ENCODE results near the gene SBF1. TPM values are rescaled to one million over a fixed set of nuclear protein-coding genes. Genes with fewer than 3 reads are reported as not detected.

SBF1 gene
- total and polyA plus RNA-seq, 2 donors (not counting 1 experiment from before 2014, with no cell fraction given), result 110 to 254 TPM

DNA sequence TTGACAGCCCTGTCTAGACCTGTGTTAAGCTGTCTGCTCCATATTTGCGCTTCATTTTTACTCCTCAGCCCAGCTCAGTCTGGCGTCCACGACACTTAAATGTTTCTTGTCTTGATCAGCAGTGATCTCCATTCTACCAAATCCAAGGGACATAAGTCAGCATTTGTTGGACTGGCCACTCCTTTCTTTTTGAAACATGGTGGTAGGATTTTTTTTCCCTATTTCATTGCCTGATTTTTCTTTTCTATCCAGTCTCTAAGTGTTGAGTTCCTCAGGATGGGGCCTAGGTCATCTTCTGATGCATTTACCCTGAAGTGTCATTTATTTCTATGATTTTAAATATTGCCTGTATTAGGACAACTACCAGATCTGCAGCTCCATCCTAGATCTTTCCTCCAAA lies 34.1 kb upstream of the SBF1 start:
- Mint-ChIP-seq H3K27me3 (no peaks in the 10 kb centered on the region), H3K27ac (peak overlapping the region; percentile 98), H3K4me1 (peaks cover 28% of the 10 kb centered on the region), H3K9me3 (ENCODE audit: insufficient read depth) (no peaks in the 10 kb centered on the region), H3K4me3 (peak overlapping the region; percentile 90)
- H3K36me3 ChIP-seq (replicated peaks in 1 of 2; ENCODE audit: control extremely low read depth in 1 of 2, control insufficient read depth in 1 of 2, extremely low read depth in 1 of 2, insufficient read depth in 2 of 2, low read length in 1 of 2), result peaks cover 0 to 23% of the 10 kb centered on the region in 2 experiments
- peaks cover 19 to 29% of the 10 kb centered on the region in 2 donors for H3K4me1 ChIP-seq (ENCODE audit: control insufficient read depth in 2 of 2, insufficient read depth in 2 of 2, low read length in 2 of 2)
- TF ChIP-seq EZH2 (IDR thresholded peaks at IDR 0.05; ENCODE audit: borderline replicate concordance, insufficient read depth, low read depth, low read length, poor library complexity, severe bottlenecking), result no peak
- TF ChIP-seq, protein P1, sequence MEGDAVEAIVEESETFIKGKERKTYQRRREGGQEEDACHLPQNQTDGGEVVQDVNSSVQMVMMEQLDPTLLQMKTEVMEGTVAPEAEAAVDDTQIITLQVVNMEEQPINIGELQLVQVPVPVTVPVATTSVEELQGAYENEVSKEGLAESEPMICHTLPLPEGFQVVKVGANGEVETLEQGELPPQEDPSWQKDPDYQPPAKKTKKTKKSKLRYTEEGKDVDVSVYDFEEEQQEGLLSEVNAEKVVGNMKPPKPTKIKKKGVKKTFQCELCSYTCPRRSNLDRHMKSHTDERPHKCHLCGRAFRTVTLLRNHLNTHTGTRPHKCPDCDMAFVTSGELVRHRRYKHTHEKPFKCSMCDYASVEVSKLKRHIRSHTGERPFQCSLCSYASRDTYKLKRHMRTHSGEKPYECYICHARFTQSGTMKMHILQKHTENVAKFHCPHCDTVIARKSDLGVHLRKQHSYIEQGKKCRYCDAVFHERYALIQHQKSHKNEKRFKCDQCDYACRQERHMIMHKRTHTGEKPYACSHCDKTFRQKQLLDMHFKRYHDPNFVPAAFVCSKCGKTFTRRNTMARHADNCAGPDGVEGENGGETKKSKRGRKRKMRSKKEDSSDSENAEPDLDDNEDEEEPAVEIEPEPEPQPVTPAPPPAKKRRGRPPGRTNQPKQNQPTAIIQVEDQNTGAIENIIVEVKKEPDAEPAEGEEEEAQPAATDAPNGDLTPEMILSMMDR (IDR thresholded peaks at IDR 0.05), result no peak
- peaks cover 48% of the 10 kb centered on the region for H4K20me1 ChIP-seq (ENCODE audit: control insufficient read depth, insufficient read depth, low read length, poor library complexity, severe bottlenecking)
- H3K27me3 ChIP-seq (replicated peaks in 1 of 4; ENCODE audit: control extremely low read depth in 1 of 4, control insufficient read depth in 3 of 4, insufficient read depth in 4 of 4, low read length in 3 of 4), result no peaks in the 10 kb centered on the region
- peak overlapping the region; percentile 65 to 88 (median 78) for H3K4me3 ChIP-seq (ENCODE audit: control extremely low read depth in 1 of 5, extremely low read depth in 1 of 5, insufficient read depth in 1 of 5, low read depth in 2 of 5, low read length in 4 of 5)
- no peaks in the 10 kb centered on the region for H3K9me3 ChIP-seq (ENCODE audit: control extremely low read depth in 1 of 3, control insufficient read depth in 2 of 3, insufficient read depth in 1 of 3, low read length in 2 of 3)
- intact Hi-C loops (cut with micrococcal nuclease), result loop anchor here (1.0 to 5.0 kb wide), 6 partner anchors 16 to 167 kb away; partner anchors contain the start of genes CHKB, KLHDC7B, PPP6R2 and SCO2
- CTCF ChIA-PET, result interaction anchor here (0.7 to 5.8 kb wide), 7 partner anchors 10 to 547 kb away, joined by 3 to 71 read pairs (median 3); partner anchors contain the start of genes RABL2B and SCO2
- DNase-seq (no peak), ATAC-seq (ENCODE audit: low read depth) (no peak)
- peaks cover 68% of the 10 kb centered on the region for H3K79me2 ChIP-seq (ENCODE audit: control insufficient read depth, insufficient read depth, low read length)
- peak overlapping the region; percentile 88 to 92 for H3K27ac ChIP-seq (ENCODE audit: low read length in 2 of 2)
- H2AFZ ChIP-seq (ENCODE audit: insufficient read depth, low read depth, low read length, poor library complexity, severe bottlenecking), result peak overlapping the region; percentile 81
- POLR2A ChIA-PET, result interaction anchor here (0.6 to 1.9 kb wide), 6 partner anchors 16 to 91 kb away, joined by 3 to 35 read pairs (median 8); partner anchors contain the start of genes CHKB, SCO2 and TYMP
- peak overlapping the region; percentile 86 for H3K9ac ChIP-seq (ENCODE audit: low read length)
- WGBS (ENCODE audit: insufficient coverage), result 11% methylated on average over 1 of the region's 3 CpGs
- H3K4me2 ChIP-seq (replicated peaks; ENCODE audit: low read depth, low read length, poor library complexity, severe bottlenecking), result peak overlapping the region; percentile 92

All from B cell (primary cell).